Measurements from ENCODE around the gene SLC7A10. TPM values are rescaled to one million over a fixed set of nuclear protein-coding genes. Genes with fewer than 3 reads are reported as not detected.

SLC7A10 gene
- polyA plus RNA-seq, 1 of the 3 experiments (the other 2 are of a cell fraction): 0.02 TPM

DNA sequence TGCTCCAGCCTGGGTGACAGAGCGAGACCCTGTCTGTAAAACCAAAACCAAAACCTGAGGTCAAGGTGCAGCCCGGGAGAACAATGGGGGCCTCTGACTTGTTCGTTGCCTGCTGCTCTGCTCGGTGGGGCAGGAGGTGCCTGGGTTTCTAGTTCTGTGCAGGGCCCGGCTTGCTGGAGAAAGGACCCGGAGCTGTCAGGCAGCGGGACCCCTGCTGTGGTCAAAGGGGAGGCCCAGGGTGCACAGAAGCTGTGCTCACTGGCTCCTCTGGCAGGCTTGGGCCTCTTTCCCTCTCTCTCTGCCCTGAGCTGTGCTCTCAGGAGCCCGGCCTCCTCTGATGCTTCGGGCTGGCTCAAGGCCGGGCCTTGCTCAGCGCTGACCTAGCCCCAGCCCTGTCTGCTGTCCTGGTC, 28.1 kb downstream of the SLC7A10 start:
- Histone ChIP-seq H3K27ac (ENCODE audit: low read depth in 2 of 2, low read length in 1 of 2) (no peak overlapping the region), H3K4me2 (no peak overlapping the region), H3K9me2 (no peaks in the 10 kb centered on the region), H3K36me3 (replicated peaks in 1 of 2; ENCODE audit: control insufficient read depth in 1 of 2, insufficient read depth in 2 of 2, low read length in 1 of 2) (peaks cover 0 to 3% of the 10 kb centered on the region in 2 experiments), H2AFZ (ENCODE audit: low read depth) (no peak overlapping the region), H3F3A (replicated peaks; ENCODE audit: insufficient read depth) (no peaks in the 10 kb centered on the region), H3K9ac (no peak overlapping the region), H3K79me2 (ENCODE audit: insufficient read depth) (no peaks in the 10 kb centered on the region), H3K4me3 (ENCODE audit: low read depth in 2 of 2, low read length in 1 of 2) (no peak overlapping the region), H3K27me3 (ENCODE audit: insufficient read depth) (no peaks in the 10 kb centered on the region), H3K4me1 (ENCODE audit: control insufficient read depth in 1 of 2, insufficient read depth in 2 of 2, low read depth in 1 of 2, low read length in 1 of 2) (peaks cover 0 to 13% of the 10 kb centered on the region in 2 experiments; a peak in 1 of 4 replicates), H4K20me1 (ENCODE audit: insufficient read depth) (0 out of 2 replicates have a peak, but pooled peaks cover 5% of the 10 kb centered on the region), H3K9me3 (no peaks in the 10 kb centered on the region)
- ChIA-PET CTCF (interaction anchor here (1.0 to 6.5 kb wide), 6 partner anchors 11 to 222 kb away, joined by 3 to 44 read pairs (median 6); no protein-coding TSS in a partner anchor), POLR2A (interaction anchor here (0.6 kb wide), 1 partner anchor 74 kb away, joined by 4 read pairs; no protein-coding TSS in a partner anchor)
- 92% methylated on average over 11 of the region's 11 CpGs for WGBS (ENCODE audit: low lambda C conversion rate)
- DNase-seq: peak; percentile 6
- TF ChIP-seq, protein P1, sequence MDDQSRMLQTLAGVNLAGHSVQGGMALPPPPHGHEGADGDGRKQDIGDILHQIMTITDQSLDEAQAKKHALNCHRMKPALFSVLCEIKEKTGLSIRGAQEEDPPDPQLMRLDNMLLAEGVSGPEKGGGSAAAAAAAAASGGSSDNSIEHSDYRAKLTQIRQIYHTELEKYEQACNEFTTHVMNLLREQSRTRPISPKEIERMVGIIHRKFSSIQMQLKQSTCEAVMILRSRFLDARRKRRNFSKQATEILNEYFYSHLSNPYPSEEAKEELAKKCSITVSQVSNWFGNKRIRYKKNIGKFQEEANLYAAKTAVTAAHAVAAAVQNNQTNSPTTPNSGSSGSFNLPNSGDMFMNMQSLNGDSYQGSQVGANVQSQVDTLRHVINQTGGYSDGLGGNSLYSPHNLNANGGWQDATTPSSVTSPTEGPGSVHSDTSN (IDR thresholded peaks at IDR 0.05): no peak
- TF ChIP-seq, protein P2, sequence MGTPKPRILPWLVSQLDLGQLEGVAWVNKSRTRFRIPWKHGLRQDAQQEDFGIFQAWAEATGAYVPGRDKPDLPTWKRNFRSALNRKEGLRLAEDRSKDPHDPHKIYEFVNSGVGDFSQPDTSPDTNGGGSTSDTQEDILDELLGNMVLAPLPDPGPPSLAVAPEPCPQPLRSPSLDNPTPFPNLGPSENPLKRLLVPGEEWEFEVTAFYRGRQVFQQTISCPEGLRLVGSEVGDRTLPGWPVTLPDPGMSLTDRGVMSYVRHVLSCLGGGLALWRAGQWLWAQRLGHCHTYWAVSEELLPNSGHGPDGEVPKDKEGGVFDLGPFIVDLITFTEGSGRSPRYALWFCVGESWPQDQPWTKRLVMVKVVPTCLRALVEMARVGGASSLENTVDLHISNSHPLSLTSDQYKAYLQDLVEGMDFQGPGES (IDR thresholded peaks at IDR 0.05; ENCODE audit: low read depth, low read length): no peak
- TF ChIP-seq FOSL2 (IDR thresholded peaks at IDR 0.05; ENCODE audit: borderline replicate concordance, low read depth): no peak
- TF ChIP-seq, protein P3, sequence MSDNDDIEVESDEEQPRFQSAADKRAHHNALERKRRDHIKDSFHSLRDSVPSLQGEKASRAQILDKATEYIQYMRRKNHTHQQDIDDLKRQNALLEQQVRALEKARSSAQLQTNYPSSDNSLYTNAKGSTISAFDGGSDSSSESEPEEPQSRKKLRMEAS (IDR thresholded peaks at IDR 0.05; ENCODE audit: low read depth): no peak

DNA sequence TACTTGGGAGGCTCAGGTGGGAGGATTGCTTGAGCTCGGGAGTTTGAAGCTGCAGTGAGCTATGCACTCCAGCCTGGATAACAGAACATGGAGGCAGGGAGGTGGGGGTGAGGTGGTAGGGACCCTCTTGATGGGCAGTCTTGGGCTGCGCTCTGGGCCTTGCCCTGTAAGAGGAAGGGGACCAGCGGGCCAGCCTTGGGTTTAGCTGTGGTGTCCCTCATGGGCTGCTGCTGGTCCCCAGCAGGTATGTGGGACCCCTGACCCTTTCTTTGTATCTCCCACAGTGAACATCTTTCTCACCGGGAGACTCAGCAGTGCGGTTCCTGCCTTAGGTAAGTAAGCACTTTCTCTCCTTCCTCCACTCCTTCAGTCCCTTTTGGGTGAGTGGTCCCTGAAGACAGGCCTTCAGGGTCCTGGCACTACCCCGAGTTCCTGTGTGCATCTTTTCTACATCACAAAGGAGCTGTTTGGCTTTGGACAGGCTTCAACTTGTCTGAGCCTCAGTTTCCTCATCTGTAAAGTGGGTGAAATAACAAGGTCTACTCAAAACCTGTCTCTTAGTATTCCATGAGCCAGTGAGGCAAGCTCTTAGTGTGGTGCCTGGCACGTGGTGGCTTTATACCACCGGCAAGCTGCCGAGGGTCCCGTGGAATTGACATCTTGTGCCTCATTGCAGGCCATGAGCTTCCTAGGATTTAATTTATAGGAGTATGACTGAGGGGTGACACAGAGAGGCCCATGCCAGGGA, 29.0 kb downstream of the SLC7A10 start:
- H3K79me2 ChIP-seq (ENCODE audit: insufficient read depth): no peaks in the 10 kb centered on the region
- H3F3A ChIP-seq (replicated peaks; ENCODE audit: insufficient read depth): no peaks in the 10 kb centered on the region
- H3K9me3 ChIP-seq: no peaks in the 10 kb centered on the region
- H3K27me3 ChIP-seq (ENCODE audit: insufficient read depth): no peaks in the 10 kb centered on the region
- TF ChIP-seq, protein P4, sequence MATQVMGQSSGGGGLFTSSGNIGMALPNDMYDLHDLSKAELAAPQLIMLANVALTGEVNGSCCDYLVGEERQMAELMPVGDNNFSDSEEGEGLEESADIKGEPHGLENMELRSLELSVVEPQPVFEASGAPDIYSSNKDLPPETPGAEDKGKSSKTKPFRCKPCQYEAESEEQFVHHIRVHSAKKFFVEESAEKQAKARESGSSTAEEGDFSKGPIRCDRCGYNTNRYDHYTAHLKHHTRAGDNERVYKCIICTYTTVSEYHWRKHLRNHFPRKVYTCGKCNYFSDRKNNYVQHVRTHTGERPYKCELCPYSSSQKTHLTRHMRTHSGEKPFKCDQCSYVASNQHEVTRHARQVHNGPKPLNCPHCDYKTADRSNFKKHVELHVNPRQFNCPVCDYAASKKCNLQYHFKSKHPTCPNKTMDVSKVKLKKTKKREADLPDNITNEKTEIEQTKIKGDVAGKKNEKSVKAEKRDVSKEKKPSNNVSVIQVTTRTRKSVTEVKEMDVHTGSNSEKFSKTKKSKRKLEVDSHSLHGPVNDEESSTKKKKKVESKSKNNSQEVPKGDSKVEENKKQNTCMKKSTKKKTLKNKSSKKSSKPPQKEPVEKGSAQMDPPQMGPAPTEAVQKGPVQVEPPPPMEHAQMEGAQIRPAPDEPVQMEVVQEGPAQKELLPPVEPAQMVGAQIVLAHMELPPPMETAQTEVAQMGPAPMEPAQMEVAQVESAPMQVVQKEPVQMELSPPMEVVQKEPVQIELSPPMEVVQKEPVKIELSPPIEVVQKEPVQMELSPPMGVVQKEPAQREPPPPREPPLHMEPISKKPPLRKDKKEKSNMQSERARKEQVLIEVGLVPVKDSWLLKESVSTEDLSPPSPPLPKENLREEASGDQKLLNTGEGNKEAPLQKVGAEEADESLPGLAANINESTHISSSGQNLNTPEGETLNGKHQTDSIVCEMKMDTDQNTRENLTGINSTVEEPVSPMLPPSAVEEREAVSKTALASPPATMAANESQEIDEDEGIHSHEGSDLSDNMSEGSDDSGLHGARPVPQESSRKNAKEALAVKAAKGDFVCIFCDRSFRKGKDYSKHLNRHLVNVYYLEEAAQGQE (IDR thresholded peaks at IDR 0.05; ENCODE audit: low read depth, low read length): no peak
- TF ChIP-seq GATA2 (CRISPR knock-in tag; IDR thresholded peaks at IDR 0.05) (no peak), TCF12 (IDR thresholded peaks at IDR 0.05) (no peak), RAD21 (IDR thresholded peaks at IDR 0.05; ENCODE audit: low read length) (no peak), TEAD4 (IDR thresholded peaks at IDR 0.05; ENCODE audit: borderline replicate concordance, insufficient read depth) (no peak), CHD2 (IDR thresholded peaks at IDR 0.05; ENCODE audit: low read length, partially characterized antibody) (no peak), SIN3A (IDR thresholded peaks at IDR 0.05; ENCODE audit: borderline replicate concordance, low read depth, low read length) (no peak), FOSL2 (IDR thresholded peaks at IDR 0.05; ENCODE audit: borderline replicate concordance, low read depth) (no peak), SMC3 (IDR thresholded peaks at IDR 0.05; ENCODE audit: low read depth, low read length) (no peak)
- TF ChIP-seq, protein P3 (IDR thresholded peaks at IDR 0.05; ENCODE audit: low read depth): no peak
- TF ChIP-seq, protein P1 (IDR thresholded peaks at IDR 0.05): no peak
- H3K4me2 ChIP-seq: no peak overlapping the region
- peaks cover 0 to 13% of the 10 kb centered on the region in 2 experiments; a peak in 1 of 4 replicates for H3K4me1 ChIP-seq (ENCODE audit: control insufficient read depth in 1 of 2, insufficient read depth in 2 of 2, low read depth in 1 of 2, low read length in 1 of 2)
- 91% methylated on average over 10 of the region's 10 CpGs for WGBS (ENCODE audit: low lambda C conversion rate)
- DNase-seq: no peak
- H4K20me1 ChIP-seq (ENCODE audit: insufficient read depth): 0 out of 2 replicates have a peak, but pooled peaks cover 5% of the 10 kb centered on the region
- H2AFZ ChIP-seq (ENCODE audit: low read depth): no peak overlapping the region
- ChIA-PET CTCF (interaction anchor here (1.0 to 6.5 kb wide), 8 partner anchors 12 to 221 kb away, joined by 3 to 44 read pairs (median 6); no protein-coding TSS in a partner anchor), POLR2A (no interaction called here)
- H3K9ac ChIP-seq: no peak overlapping the region
- peaks cover 0 to 3% of the 10 kb centered on the region in 2 experiments for H3K36me3 ChIP-seq (replicated peaks in 1 of 2; ENCODE audit: control insufficient read depth in 1 of 2, insufficient read depth in 2 of 2, low read length in 1 of 2)
- no peaks in the 10 kb centered on the region for H3K9me2 ChIP-seq
- no peak overlapping the region for H3K4me3 ChIP-seq (ENCODE audit: low read depth in 2 of 2, low read length in 1 of 2)
- no peak overlapping the region for H3K27ac ChIP-seq (ENCODE audit: low read depth in 2 of 2, low read length in 1 of 2)

All from SK-N-SH (cell line).